ENCODE measurements around the gene LRRC15.

The LRRC15 gene

GRCh38 chr3:194315088-194315964, 54.2 kb downstream of the LRRC15 start:
- DNase-seq (ENCODE audit: low read depth), result no peak

DNA sequence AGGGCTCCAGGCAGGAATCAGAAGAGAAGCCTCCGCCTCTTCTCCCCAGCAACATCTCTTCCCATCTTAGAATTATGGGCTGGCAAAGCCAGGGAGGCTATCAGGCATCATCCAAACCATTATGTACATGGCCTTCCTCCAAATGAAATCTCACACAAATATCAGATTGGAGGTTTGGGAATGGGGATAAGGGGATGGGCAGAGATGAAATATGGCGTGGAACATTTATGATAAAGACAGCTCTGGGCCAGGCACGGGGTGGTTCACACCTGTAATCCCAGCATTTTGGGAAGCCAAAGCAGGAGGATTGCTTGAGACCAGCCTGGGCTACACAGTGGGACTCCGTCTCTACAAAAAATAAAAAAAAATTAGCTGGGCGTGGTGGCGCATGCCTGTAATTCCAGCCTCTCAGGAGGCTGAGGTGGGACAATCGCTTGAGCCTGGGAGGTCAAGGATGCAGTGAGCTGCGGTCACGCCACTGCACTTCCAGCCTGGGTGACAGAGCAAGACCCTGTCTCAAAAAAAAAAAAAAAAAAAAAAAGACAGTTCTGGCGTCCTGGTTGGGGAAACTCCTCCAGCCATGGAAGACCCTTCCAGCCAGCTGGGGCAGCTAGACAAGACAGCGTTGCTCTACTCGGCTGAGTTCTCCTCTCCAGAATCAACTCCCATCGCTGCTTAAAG, 55.0 kb downstream of the LRRC15 start:
- DNase-seq (ENCODE audit: low read depth), result no peak

- DNase-seq (ENCODE audit: low read depth), result no peak
Measured at GRCh38 chr3:194313560-194314387, 55.8 kb downstream of the LRRC15 start.

GRCh38 chr3:194312743-194313281, 56.7 kb downstream of the LRRC15 start:
- no peak for DNase-seq (ENCODE audit: low read depth)

DNA sequence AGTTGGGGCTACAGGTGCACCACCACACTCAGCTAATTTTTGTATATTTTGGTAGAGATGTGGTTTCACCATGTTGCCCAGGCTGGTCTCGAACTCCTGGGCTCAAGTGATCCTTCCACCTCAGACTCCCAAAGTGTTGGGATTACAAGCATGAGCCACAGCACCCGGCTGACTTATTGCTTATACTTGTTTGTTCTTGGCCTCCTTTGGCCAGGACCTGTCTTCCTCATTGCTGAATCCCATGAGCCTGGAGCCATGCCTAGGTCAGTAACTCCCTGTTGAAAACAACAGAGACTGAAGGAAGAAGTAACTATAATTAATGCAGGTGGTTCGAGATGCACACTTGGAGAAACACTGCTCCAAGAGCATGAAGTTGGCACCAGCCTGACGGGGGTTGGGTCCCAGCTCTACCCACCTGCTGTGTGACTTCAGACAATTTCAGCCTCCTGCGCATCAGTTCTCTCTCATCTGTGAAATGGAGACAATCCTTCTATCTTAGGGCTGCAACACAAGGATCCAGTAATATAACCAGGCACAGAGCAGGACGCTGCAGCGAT, 57.3 kb downstream of the LRRC15 start:
- no peak for DNase-seq (ENCODE audit: low read depth)

DNA sequence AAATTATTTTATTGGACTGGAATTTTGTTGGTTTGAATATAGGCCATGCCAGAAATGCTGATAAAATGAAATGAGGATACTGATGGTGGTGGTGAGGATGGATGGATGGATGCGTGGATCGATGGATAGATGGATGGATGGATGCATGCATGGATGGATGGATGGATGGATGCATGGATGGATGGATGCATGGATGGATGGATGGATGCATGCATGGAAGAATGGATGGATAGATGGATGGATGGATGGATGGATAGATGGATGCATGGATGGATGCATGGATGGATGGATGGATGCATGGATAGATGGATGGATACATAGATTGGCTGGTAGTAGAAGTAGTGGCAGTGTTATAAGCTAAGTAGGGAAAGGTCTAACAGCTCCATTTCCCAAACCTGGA, 58.5 kb downstream of the LRRC15 start:
- DNase-seq (ENCODE audit: low read depth), result no peak

DNA sequence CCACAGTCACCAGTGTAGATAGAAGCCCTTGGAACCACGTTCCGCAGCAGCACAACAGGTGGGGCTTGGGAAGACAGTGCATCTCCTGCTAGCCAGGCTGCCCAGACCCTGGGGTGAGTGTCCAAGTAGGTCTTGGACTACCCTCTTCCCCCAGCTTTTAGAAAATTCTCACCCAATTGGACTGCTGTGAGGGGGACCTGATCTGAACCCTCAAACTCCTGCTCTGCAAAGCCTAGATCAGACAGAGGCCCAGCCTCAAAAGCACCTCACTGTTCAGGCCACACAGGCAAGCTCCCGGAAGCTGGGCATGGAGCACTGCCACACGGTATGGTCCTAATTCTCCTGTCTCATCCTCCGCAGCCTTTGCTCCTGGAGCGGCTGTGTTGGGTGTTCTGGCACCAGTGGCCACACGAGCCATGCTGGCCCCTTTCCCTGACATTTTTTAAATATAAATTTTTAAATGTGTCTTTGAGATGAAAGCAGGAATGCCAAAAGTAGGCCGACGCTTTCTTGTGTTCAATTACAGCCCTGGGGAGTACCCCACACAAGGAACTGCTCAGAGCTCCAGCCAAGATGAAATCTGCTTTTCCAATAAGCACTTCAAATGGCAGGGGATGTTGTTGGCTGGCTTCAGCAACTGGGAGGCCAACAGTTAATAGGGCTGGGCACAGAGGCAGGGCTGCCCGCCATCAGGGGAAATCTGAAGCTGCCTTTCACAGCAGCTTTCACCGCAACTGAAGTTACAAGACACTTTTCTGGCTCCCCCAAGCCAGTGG, 59.3 kb downstream of the LRRC15 start:
- DNase-seq (ENCODE audit: low read depth), result no peak

GRCh38 chr3:194308601-194309449, 60.7 kb downstream of the LRRC15 start:
- no peak for DNase-seq (ENCODE audit: low read depth)

GRCh38 chr3:194307849-194308248, 61.7 kb downstream of the LRRC15 start:
- DNase-seq (ENCODE audit: low read depth), result no peak

DNA sequence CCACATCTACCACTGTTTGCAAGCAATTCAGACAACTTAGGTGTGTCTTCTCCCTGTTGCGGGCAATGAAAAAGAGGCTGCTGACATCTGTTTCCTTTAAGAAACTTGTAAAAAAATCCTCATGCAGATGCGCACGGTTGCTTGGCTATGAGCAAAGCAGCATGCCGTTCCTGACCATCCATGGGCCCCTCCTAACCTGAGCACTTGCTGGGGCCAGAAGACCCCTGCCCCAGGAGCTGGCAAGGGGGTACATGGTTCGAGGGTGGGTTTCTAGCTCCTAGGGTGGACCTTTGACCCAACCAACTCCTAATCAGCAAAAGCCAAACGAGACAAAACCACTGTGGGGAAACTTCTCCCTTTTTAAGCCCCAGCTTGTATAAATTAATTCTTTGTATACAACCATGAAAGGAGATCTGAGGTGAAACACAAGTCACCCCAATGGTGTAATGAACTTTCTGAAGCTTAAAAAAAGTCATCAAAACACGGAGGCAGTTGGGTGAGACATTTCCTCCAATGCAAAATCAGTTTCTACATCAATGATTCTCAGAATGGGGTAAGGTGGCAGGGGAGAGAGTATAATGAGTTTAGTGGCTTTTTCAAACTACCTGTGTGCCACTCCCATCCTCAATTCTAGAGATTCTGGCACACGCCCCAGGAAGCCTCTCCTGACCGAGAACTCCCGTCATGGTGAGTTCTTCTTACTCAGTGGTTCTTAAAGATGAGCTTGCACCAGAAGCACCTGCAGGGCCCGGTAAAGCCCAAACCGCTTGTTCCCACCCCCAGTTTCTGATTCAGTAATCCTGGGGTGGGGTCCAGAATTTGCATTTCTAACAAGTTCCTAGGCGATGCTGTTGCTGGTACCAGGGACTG, 62.5 kb downstream of the LRRC15 start:
- no peak for DNase-seq (ENCODE audit: low read depth)

- no peak for DNase-seq (ENCODE audit: low read depth)
Measured at GRCh38 chr3:194306109-194306686, 63.3 kb downstream of the LRRC15 start.

- no peak for DNase-seq (ENCODE audit: low read depth)
Measured at GRCh38 chr3:194305356-194306108, 64.0 kb downstream of the LRRC15 start.

All from GM04503 (cell line).